ENCODE results near the gene MYO1G. TPM values are rescaled to one million over a fixed set of nuclear protein-coding genes. Genes with fewer than 3 reads are reported as not detected.

Gene MYO1G
- total RNA-seq, 4 donors from 2014 or later, result 2.5 to 8.3 (median 6.4) TPM

GRCh38 chr7:44921607-44922350, 57.0 kb downstream of the MYO1G start:
- Histone ChIP-seq H3K4me3 (no peak overlapping the region), H3K4me1 (peaks cover 0 to 3% (median 0%) of the 10 kb centered on the region in 4 donors), H3K36me3 (no peaks in the 10 kb centered on the region), H3K27ac (no peak overlapping the region), H3K27me3 (no peaks in the 10 kb centered on the region), H3K9me3 (no peaks in the 10 kb centered on the region)
- in situ Hi-C loops (cut with MboI; ENCODE audit: low pct_ligation_motif_present in 1 of 4, low pct_unique_long_range_greater_than_20kb in 1 of 4, low sequenced_read_pairs in 3 of 4) (loop anchor here in 3 of 4 donors (5.0 to 25.0 kb wide), 4 partner anchors 64 to 334 kb away; partner anchors contain the start of gene TMED4 (in 1 of the 3)), intact Hi-C loops (cut with DNase I; ENCODE audit: low total_unique reads) (loop anchor here (5.0 kb wide), 1 partner anchor 64 kb away; no protein-coding TSS in a partner anchor)
- DNase-seq, result peak; percentile 91
- WGBS, 2 donors (ENCODE audit: low coverage in 1 of 2), result 38 to 87% methylated on average over 2 to 13 of the region's 14 CpGs
- no peak for TF ChIP-seq EP300 (IDR thresholded peaks at IDR 0.05; ENCODE audit: low read depth)
- TF ChIP-seq CTCF (IDR thresholded peaks at IDR 0.05), result peak; percentile 82 to 92 (median 85)

DNA sequence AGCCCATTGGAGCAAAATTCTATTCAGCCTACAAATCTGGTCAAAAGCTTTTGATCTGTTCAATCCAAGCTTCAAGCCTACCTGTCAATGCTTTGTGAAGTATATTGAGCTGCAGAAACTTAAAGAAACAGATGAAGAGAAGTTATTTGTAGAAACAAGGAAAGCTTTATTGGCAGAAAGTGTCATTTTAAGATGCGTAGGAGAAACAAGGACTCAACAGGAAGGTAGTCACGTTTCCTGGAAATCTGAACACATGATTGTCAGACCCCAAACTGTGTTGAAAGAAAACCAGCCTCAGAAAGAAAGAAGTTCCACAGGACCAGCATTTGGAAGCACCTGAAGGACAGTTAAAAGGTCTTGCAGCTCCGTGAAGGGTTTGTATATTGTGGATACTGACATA, 58.7 kb downstream of the MYO1G start:
- in situ Hi-C loops (cut with MboI; ENCODE audit: low pct_ligation_motif_present in 1 of 4, low pct_unique_long_range_greater_than_20kb in 1 of 4, low sequenced_read_pairs in 3 of 4) (loop anchor here in 3 of 4 donors (5.0 to 25.0 kb wide), 4 partner anchors 63 to 333 kb away; partner anchors contain the start of gene TMED4 (in 1 of the 3)), intact Hi-C loops (cut with DNase I; ENCODE audit: low total_unique reads) (loop anchor here (5.0 kb wide), 1 partner anchor 63 kb away; no protein-coding TSS in a partner anchor)
- 50 to 67% methylated on average over 1 to 3 of the region's 3 CpGs for WGBS, 2 donors (ENCODE audit: low coverage in 1 of 2)
- Histone ChIP-seq H3K27ac (no peak overlapping the region), H3K27me3 (no peaks in the 10 kb centered on the region), H3K9me3 (no peaks in the 10 kb centered on the region), H3K36me3 (no peaks in the 10 kb centered on the region), H3K4me3 (no peak overlapping the region), H3K4me1 (peaks cover 0 to 3% (median 0%) of the 10 kb centered on the region in 4 donors)
- no peak for DNase-seq
- TF ChIP-seq POLR2A (IDR thresholded peaks at IDR 0.05) (no peak), POLR2AphosphoS5 (IDR thresholded peaks at IDR 0.05) (no peak)

- in situ Hi-C loops (cut with MboI; ENCODE audit: low pct_ligation_motif_present in 1 of 4, low pct_unique_long_range_greater_than_20kb in 1 of 4, low sequenced_read_pairs in 3 of 4), result loop anchor here in 2 of 4 donors (10.0 to 25.0 kb wide), 2 partner anchors 53 to 331 kb away; partner anchors contain the start of gene TMED4 (in 1 of the 2)
Measured at GRCh38 chr7:44918029-44918428, 60.8 kb downstream of the MYO1G start.

DNA sequence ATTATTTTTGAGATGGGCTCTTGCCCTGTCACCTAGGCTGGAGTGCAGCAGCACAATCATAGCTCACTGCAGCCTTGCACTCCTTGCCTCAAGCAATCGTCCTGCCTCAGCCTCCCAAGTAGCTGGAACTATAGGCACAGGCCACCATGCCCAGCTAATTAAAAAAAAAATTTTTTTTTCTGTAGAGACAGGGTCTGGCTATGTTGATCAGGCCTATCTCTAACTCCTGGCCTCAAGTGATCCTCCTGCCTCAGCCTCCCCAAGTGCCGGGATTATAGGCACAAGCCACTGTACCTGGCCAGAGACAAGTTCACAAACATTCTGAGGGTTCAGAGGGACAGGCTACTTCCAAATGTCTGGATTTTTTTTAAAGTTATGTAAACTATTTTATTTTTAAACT, 61.4 kb downstream of the MYO1G start:
- Histone ChIP-seq H3K27me3 (no peaks in the 10 kb centered on the region), H3K4me1 (peaks cover 0 to 3% (median 0%) of the 10 kb centered on the region in 4 donors), H3K9me3 (no peaks in the 10 kb centered on the region), H3K4me3 (no peak overlapping the region), H3K36me3 (no peaks in the 10 kb centered on the region), H3K27ac (no peak overlapping the region)
- no peak for DNase-seq
- intact Hi-C loops (cut with DNase I; ENCODE audit: low total_unique reads), result no loop called here
- in situ Hi-C loops (cut with MboI; ENCODE audit: low pct_ligation_motif_present in 1 of 4, low pct_unique_long_range_greater_than_20kb in 1 of 4, low sequenced_read_pairs in 3 of 4), result loop anchor here in 2 of 4 donors (10.0 to 25.0 kb wide), 2 partner anchors 53 to 330 kb away; partner anchors contain the start of gene TMED4 (in 1 of the 2)
- 49 to 91% methylated on average over 2 of the region's 2 CpGs for WGBS, 2 donors (ENCODE audit: low coverage in 1 of 2)
- TF ChIP-seq POLR2AphosphoS5 (IDR thresholded peaks at IDR 0.05), result no peak

More at GRCh38 chr7:44918029-44918428, 60.8 kb downstream of the MYO1G start:
- no peak for DNase-seq
- H3K4me3 ChIP-seq, result no peak overlapping the region
- no peaks in the 10 kb centered on the region for H3K9me3 ChIP-seq
- TF ChIP-seq POLR2A (IDR thresholded peaks at IDR 0.05), result no peak
- no peak for TF ChIP-seq CTCF (IDR thresholded peaks at IDR 0.05)
- TF ChIP-seq EP300 (IDR thresholded peaks at IDR 0.05; ENCODE audit: low read depth), result no peak
- no peak for TF ChIP-seq POLR2AphosphoS5 (IDR thresholded peaks at IDR 0.05)
- H3K27me3 ChIP-seq, result no peaks in the 10 kb centered on the region
- no peak overlapping the region for H3K27ac ChIP-seq
- intact Hi-C loops (cut with DNase I; ENCODE audit: low total_unique reads), result no loop called here
- peaks cover 0 to 3% (median 0%) of the 10 kb centered on the region in 4 donors for H3K4me1 ChIP-seq
- H3K36me3 ChIP-seq, result no peaks in the 10 kb centered on the region

DNA sequence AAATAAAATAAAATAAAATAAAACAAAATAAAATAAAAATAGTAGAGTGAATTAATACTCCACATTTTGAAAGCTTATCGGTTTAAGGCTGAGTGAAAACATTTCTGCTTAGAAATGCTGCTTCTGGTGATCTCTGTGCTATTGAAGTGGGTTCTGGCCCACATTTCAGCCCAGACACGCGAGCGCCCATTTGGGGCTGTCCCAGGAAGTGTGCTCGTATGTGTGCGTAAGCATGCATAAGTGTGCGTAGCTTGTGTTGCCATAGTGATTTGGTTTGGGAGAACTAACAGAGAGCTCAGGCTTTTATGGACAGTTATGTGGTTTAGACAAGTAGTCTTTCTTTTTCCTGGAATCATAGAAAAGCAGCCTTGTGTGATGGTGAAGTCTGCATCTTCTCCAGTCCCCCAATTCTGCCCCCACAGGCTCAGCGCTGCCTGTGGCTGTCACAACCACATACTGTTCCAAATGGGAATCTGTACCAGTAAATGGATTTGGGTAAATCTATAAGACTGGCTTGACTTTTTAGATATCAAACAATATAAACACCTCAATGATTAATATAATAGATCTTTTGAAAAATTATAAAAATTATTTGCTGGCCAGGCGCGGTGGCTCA, 63.7 kb downstream of the MYO1G start:
- Histone ChIP-seq H3K36me3 (no peaks in the 10 kb centered on the region), H3K27me3 (no peaks in the 10 kb centered on the region), H3K9me3 (no peaks in the 10 kb centered on the region), H3K4me1 (no peaks in the 10 kb centered on the region), H3K4me3 (no peak overlapping the region), H3K27ac (no peak overlapping the region)
- TF ChIP-seq CTCF (IDR thresholded peaks at IDR 0.05), result no peak
- no peak for TF ChIP-seq POLR2AphosphoS5 (IDR thresholded peaks at IDR 0.05)
- TF ChIP-seq EP300 (IDR thresholded peaks at IDR 0.05; ENCODE audit: low read depth), result no peak
- TF ChIP-seq POLR2A (IDR thresholded peaks at IDR 0.05), result no peak
- WGBS, 2 donors (ENCODE audit: low coverage in 1 of 2), result 48 to 60% methylated on average over 8 to 10 of the region's 10 CpGs
- intact Hi-C loops (cut with DNase I; ENCODE audit: low total_unique reads), result no loop called here
- no peak for DNase-seq
- in situ Hi-C loops (cut with MboI; ENCODE audit: low pct_ligation_motif_present in 1 of 4, low pct_unique_long_range_greater_than_20kb in 1 of 4, low sequenced_read_pairs in 3 of 4), result loop anchor here in 2 of 4 donors (10.0 to 25.0 kb wide), 2 partner anchors 50 to 328 kb away; partner anchors contain the start of gene TMED4 (in 1 of the 2)
